Fibroblast of pulmonary artery (primary cell): ENCODE results near the gene NUDT9.
A peak's percentile ranks its signal among the peaks of the same experiment; 100 is the strongest.
"Not testable (repeated sequence)": the region's sequence is repeated elsewhere in the genome, so short reads cannot be mapped to it uniquely, and the experiment has no call there.

ENCODE experiments used
- DNase-seq: peaks from one replicate; pipeline ENCODE4 v3.0.0-alpha.2; 2010; ENCODE audit warnings: low read depth
- H3K4me3 ChIP-seq: replicated peaks from 2 replicates; pipeline ENCODE4 v1.5.1; 2011; ENCODE audit warnings: low read depth, mild to moderate bottlenecking, control low read depth, low read length, moderate library complexity
- TF ChIP-seq, protein P1 (sequence below): IDR thresholded peaks from 2 replicates; pipeline ENCODE4 v1.5.1; 2011; ENCODE audit warnings: mild to moderate bottlenecking, control low read depth, low read length, inconsistent platforms; ENCODE audit errors: missing control alignments

Gene NUDT9, protein sequence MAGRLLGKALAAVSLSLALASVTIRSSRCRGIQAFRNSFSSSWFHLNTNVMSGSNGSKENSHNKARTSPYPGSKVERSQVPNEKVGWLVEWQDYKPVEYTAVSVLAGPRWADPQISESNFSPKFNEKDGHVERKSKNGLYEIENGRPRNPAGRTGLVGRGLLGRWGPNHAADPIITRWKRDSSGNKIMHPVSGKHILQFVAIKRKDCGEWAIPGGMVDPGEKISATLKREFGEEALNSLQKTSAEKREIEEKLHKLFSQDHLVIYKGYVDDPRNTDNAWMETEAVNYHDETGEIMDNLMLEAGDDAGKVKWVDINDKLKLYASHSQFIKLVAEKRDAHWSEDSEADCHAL

DNA sequence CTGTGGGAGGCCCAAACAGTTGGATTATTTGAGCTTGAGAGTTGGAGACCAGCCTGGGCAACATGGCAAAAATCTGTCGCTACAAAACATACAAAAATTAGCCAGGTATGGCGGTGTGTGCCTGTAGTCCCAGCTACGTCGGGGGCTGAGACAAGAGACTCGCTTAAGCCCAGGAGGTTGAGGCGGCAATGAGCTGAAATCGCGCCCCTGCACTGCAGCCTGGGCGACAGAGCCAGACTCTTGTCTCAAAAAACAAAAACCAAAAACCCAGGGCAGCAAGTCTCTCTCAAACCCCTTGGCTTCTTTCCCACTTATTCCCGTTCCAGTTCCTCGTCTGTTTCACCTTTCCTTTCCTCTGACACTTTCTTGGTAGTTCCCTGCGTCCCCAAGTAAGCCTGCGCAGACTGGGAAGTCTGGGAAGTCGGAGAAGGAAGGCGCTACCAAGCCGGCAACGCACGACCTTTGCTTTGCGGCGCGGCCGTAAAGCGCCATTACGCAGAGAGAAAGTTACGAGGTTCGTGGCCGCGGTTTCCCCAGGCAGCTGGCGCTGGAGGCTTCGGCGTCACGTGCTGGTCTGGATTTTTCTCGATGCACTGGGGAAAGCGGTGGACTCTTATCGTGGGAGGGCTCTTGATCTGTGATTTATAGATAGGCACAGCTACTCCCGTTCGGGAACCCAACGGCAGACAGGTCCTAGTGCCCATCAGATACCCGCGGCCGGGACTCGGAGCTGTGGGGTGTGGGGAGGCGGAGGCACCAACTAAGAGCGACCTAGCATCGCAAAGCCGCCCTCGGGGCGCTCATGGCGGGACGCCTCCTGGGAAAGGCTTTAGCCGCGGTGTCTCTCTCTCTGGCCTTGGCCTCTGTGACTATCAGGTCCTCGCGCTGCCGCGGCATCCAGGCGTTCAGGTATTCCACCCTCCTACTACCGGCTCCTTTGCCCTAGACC, at the start of gene NUDT9:
TSS of gene NUDT9 (plus strand) at position 470 of the 949 bp plus-strand sequence. CDS start at position 803, 333 bp downstream.
- TF ChIP-seq, protein P1, sequence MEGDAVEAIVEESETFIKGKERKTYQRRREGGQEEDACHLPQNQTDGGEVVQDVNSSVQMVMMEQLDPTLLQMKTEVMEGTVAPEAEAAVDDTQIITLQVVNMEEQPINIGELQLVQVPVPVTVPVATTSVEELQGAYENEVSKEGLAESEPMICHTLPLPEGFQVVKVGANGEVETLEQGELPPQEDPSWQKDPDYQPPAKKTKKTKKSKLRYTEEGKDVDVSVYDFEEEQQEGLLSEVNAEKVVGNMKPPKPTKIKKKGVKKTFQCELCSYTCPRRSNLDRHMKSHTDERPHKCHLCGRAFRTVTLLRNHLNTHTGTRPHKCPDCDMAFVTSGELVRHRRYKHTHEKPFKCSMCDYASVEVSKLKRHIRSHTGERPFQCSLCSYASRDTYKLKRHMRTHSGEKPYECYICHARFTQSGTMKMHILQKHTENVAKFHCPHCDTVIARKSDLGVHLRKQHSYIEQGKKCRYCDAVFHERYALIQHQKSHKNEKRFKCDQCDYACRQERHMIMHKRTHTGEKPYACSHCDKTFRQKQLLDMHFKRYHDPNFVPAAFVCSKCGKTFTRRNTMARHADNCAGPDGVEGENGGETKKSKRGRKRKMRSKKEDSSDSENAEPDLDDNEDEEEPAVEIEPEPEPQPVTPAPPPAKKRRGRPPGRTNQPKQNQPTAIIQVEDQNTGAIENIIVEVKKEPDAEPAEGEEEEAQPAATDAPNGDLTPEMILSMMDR: no peak
- peak; percentile 97 for DNase-seq
- peak within 1 kb of the TSS; percentile 87 for H3K4me3 ChIP-seq

DNA sequence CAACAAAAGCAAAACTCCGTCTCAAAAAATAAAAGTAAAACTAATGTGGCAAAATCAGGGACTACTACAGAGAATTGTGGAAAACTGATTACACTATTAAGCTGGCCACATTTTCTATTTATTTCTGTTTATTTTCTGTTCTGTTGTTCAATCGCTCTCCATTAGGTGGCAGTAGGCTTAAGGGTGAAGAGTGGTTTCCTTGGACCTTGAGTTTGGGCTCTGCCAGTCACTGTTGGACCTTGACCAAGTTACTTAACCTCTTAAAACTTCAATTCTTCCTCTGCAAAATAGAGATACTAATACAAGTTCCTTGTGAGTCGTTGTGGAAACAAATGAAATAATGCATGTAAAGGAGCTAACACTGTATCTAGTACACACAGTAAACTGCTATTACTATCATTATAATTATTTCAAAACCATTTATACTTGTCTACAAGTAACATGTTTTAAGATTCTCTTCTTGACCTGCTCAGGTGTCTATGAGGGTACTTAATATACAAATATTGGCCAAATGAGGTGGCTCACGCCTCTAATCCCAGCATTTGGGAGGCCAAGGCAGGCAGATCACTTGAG, 46.6 kb upstream of the NUDT9 start:
- peak; percentile 93 for DNase-seq
- no peak overlapping the region for H3K4me3 ChIP-seq
- TF ChIP-seq, protein P1: peak; percentile 81

DNA sequence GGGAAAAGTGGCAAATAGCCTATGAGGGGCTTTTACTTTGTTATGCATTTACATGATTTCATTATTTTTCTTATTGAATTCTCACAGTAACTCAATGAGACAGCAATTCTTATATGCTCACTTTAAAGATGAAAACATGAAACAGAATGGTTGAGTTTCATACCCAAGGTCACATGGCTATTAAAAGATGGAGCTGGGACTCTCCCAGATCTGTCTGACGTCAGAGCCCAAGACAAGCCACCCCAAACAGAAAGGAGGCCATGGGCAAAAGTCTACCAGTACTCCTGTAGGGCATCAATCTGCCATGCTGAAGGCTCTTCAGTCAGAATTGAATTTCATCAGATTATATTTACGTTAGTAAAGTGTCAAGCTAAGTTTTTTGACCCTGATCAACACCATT, 44.6 kb upstream of the NUDT9 start:
- H3K4me3 ChIP-seq: no peak overlapping the region
- DNase-seq: no peak
- TF ChIP-seq, protein P1: no peak

GRCh38 chr4:87382116-87382515, 40.3 kb upstream of the NUDT9 start:
- no peak overlapping the region for H3K4me3 ChIP-seq
- TF ChIP-seq, protein P1: no peak

GRCh38 chr4:87382931-87383330, 39.4 kb upstream of the NUDT9 start:
- no peak overlapping the region for H3K4me3 ChIP-seq
- TF ChIP-seq, protein P1: no peak
- no peak for DNase-seq

More at GRCh38 chr4:87382116-87382515, 40.3 kb upstream of the NUDT9 start:
- DNase-seq: no peak

- not testable (repeated sequence) for DNase-seq, H3K4me3 ChIP-seq
Observed at GRCh38 chr4:87384466-87385132, 37.8 kb upstream of the NUDT9 start.
